Measurements from ENCODE around the gene CUX1.

The CUX1 gene

DNA sequence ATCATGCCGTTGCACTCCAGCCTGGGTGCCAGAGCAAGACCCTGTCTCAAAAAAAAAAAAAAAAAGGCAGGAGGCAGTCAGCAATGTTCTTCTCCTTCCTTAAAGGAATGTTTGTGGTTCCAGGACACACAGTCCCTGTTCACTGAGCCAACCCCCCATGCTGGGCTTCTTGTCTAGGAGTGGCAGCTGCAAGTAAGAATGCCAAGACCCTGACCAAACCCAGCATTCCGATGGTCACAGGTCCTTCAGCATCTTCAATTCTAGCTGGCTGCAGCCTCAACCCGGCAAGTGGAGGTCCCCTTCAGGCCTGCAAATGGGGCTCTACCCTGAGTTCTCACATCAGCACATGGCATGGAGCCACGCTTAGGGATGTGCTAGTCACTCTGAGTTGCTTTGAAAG, 38.2 kb upstream of the CUX1 start:
- no peak overlapping the region for H3K4me3 ChIP-seq (ENCODE audit: low read depth, low read length)
- no peak for DNase-seq (ENCODE audit: low read depth)
- no peak for TF ChIP-seq CTCF (IDR thresholded peaks at IDR 0.05; ENCODE audit: low read depth, low read length, missing control alignments)

DNA sequence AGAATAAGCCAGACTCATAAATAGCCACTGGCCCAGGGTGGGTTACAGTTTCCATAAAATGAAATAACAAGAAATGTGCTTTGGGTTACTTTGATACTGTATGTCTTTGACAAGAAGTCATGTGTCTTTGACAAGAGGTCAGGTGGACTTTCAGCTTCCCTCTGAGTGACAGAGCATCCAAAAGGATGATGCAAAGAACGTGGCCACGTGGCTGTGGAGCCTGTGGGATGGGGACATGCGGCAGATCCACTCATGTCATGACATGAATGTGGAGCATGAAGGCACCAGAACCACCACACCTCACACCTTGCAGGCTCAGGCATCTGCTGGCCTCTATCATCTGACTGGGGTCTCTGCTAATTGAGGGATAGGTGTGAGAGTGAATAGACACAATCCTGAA, 37.1 kb upstream of the CUX1 start:
- no peak overlapping the region for H3K4me3 ChIP-seq (ENCODE audit: low read depth, low read length)
- DNase-seq (ENCODE audit: low read depth): no peak
- TF ChIP-seq CTCF (IDR thresholded peaks at IDR 0.05; ENCODE audit: low read depth, low read length, missing control alignments): no peak

- H3K4me3 ChIP-seq (ENCODE audit: low read depth, low read length): no peak overlapping the region
- DNase-seq (ENCODE audit: low read depth): no peak
- TF ChIP-seq CTCF (IDR thresholded peaks at IDR 0.05; ENCODE audit: low read depth, low read length, missing control alignments): no peak
Measured at GRCh38 chr7:101781439-101781838, 36.0 kb upstream of the CUX1 start.

DNA sequence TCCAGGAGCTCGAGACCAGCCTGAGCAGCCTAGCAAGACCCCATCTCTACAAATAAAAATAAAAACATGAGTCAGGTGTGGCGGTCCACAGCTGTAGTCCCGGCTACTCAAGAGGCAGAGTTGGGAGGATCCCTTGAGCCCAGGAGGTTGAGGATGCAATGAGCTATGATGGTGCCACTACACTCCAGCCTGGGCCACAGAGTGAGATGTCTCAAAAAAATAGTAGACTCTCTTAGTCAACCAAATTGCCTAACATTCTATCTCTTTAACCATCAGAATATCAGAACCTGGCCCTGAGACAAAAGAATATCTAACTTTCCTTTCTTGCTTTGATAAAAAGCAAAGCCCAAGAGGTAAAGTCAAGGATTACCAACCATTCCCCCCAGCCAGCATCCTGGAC, 35.0 kb upstream of the CUX1 start:
- no peak overlapping the region for H3K4me3 ChIP-seq (ENCODE audit: low read depth, low read length)
- no peak for TF ChIP-seq CTCF (IDR thresholded peaks at IDR 0.05; ENCODE audit: low read depth, low read length, missing control alignments)
- no peak for DNase-seq (ENCODE audit: low read depth)

GRCh38 chr7:101782896-101783295, 34.5 kb upstream of the CUX1 start:
- DNase-seq (ENCODE audit: low read depth): no peak
- H3K4me3 ChIP-seq (ENCODE audit: low read depth, low read length): no peak overlapping the region
- no peak for TF ChIP-seq CTCF (IDR thresholded peaks at IDR 0.05; ENCODE audit: low read depth, low read length, missing control alignments)

DNA sequence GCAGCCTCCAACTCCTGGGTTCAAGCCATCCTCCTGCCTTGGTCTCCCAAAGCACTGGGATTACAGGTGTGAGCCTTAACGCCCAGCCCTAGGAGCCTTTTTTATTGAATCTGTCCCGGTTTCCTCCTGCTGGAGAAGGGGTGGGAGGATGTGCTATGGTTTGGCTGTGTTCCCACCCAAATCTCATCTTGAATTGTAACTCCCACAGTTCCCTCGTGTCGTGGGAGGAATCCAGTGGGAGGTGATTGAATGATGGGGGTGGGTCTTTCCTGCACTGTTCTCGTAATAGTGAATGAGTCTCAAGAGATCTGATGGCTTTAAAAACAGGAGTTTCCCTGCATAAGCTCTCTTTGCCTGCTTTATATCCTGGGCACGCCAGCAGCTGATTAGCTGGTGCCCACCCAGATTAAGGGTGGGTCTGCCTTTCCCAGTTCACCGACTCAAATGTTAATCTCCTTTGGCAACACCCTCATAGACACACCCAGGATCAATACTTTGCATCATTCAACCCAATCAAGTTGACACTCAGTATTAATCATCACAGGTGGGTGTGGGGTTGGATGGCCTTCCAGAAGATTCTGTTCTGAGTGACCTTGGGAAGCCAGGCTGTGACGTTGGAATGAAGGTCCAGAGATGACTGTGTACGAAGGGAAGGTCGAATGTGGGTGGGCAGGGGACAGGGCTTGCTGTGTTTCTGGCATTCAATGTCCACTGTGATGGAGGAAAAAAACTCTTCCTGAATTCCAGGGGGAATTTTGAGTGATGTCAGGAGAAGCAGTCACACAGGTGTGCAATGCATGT, 33.8 kb upstream of the CUX1 start:
- H3K4me3 ChIP-seq (ENCODE audit: low read depth, low read length): no peak overlapping the region
- TF ChIP-seq CTCF (IDR thresholded peaks at IDR 0.05; ENCODE audit: low read depth, low read length, missing control alignments): no peak
- DNase-seq (ENCODE audit: low read depth): no peak

All from GM12864 (cell line).